HG03060 (cell line): ENCODE measurements around the gene PRKAG1.

Experiments
- ATAC-seq: cut with Tn5 transposase; IDR thresholded peaks from one replicate; pipeline ENCODE4 v1.9.1; 2021; ENCODE audit warnings: low read depth, moderate number of reproducible peaks; ENCODE audit not compliant: unreplicated experiment

The PRKAG1 gene

DNA sequence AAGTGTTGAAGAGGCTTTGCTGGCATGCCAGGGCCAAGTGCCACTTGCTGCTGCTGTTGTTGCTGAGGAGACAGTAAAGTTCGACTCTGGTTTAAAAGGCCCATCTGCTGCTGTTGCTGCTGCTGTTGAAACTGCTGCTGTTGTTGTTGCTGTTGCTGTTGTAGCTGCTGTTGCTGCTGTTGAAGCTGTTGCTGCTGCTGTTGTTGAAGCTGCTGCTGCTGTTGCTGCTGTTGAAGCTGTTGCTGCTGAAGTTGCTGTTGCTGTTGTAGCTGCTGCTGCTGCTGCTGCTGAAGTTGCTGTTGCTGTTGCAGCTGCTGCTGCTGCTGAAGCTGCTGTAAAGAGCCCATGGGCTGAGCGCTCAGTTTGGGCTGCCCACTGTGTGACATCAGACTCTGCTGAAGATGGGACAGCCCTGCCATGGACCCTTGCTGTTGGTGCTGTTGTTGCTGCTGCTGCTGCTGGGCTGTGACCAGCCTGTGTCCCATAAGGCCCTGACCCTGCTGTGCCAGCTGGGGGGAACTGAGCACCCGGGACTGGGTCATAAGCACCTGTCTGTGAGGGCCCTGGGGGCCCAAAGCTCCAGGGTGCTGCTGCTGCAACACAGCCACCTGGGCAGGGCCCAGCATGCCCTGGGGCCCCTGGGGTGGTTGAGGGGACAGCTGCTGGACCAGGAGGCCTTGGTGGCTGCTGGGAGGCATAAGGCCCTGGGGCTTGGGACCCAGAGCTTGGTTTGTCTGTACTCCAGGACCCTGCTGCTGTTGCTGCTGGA lies 14.3 kb upstream of the PRKAG1 start:
- ATAC-seq = no peak

DNA sequence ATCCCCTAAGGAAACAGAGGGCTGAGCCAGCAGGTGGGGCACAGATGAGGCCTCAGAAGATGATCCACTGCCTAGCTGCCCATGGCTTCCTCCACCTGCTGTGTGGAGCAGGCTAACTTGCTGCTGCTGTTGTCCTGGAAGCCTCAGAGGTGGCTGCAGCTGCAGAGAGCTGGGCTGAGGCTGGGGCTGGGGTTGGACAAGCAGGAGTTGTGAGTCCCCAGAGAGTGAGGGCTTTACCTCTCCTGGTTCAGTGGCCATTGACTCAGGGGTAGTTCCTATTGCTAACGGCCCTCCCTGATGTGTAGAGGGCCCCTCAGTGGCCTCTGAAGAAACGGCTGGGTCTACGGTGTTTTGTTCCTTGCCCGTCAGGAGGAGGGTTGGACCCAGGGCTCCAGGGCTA lies 13.7 kb upstream of the PRKAG1 start:
- ATAC-seq = no peak

DNA sequence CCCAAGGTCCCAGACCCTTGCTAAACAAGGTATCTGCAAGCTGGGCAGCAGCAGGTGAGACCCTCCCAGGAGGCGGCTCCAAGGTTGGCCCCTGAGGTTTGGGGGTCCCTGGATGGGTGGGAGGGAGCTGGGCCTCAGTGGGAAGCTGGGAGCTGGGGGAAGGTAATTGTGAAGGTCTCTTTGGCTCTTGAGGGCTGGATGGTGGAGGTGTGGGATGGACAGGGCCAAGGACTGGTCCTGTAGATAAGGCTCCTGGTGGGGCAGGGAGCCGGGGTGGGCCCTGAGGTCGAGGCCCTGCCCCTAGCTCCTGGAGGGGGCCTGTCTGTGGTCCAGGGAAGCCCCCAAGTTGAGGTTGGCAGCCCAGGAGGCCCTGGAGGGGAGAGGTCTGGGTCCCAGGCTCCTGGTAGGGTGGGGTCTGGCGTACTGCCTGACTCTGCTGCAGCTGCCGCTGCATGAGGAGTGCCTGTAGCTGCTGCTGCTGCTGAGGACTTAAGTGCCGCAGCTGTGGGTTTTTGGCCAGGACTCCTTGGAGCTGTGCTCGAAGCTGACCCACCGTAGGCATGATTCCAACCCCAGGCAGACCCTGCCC lies 13.1 kb upstream of the PRKAG1 start:
- ATAC-seq = no peak

DNA sequence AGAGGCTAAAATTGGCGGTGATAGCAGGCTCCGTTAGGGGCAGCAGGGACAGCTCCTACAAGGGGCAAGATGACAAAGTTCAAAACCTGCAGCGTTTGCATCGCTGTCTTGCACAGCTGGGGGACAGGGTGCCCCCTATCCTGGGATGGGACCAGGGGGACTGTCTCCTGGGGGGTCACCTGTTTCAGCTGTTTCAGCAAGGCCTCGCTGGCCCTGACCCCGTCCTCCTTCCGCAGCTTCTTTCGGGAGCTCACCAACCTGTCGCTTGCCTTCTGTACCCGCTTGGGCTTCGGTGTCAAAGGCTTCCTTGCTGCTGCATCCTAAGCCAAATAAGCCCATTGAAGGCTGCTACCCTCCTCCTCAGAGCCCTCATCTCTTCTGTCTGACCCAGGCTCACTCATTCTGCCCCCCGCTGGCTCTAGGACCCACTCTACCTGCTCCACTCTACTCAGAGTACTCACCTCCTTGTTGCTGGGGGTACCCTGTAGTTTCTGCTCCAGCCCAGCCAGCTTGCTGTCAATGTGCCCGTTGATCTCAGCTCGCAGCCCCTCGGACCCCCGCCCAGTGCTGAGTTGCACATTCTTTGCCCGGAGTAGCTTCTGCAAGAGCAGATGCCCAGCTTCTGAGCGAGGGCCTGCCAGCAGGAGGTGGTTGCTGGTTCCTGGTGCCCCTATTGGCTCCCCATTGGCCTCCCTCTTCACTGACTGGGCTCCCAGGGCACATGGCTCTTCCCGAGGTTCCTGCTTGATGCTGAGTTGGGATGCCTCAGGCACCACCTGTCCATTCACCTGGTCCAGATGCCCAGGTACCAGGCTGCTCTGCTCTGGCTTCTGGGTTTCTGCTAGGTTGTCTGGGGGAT lies 12.4 kb upstream of the PRKAG1 start:
- ATAC-seq = no peak

DNA sequence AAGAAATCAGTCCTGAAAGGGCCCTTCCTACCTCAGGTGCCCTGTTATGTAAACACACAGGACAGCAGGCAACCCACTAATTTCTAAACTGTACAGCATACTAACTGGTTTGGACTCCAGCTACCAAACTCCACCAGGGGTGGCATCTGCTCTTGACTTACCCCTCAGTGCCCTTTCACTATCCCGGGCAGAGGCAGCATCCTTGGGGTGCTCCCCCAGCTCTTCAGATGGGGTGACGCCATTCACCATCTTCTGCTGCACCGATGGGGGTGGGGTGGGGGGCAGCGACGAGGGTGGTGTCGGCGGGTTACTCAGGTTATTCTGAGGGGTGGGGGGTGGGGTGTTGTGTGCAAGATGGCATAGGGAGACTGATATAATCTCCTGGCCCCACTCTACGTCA lies 11.5 kb upstream of the PRKAG1 start:
- ATAC-seq = no peak

DNA sequence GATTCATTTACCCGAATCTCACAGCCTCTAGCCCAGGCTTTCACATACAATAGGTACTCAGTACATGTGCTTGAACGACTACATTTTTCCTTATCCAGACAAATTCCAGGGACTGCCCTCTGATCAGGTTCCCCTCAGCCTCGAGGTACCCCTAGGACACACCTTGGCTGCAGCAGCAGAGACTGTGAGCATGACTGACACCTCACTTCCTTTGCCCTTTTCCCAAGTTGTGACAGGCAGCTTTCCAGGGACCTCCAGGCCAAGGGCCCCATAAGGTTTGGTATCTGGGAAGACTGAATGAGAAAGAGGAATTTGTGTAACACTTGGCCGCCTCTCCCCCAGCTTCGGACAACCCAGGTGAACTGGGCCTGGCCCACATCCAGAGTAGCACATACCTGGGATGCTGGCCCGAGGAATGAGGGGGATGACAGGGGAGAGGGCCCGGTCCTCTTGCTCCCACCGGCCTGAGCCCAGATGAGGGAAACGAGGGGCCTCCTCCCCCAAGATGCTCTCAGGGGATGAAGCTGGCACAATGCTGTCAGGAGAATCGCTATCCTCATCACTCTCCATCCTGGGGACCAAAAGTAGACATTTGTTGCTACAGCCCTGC lies 10.2 kb upstream of the PRKAG1 start:
- no peak for ATAC-seq

DNA sequence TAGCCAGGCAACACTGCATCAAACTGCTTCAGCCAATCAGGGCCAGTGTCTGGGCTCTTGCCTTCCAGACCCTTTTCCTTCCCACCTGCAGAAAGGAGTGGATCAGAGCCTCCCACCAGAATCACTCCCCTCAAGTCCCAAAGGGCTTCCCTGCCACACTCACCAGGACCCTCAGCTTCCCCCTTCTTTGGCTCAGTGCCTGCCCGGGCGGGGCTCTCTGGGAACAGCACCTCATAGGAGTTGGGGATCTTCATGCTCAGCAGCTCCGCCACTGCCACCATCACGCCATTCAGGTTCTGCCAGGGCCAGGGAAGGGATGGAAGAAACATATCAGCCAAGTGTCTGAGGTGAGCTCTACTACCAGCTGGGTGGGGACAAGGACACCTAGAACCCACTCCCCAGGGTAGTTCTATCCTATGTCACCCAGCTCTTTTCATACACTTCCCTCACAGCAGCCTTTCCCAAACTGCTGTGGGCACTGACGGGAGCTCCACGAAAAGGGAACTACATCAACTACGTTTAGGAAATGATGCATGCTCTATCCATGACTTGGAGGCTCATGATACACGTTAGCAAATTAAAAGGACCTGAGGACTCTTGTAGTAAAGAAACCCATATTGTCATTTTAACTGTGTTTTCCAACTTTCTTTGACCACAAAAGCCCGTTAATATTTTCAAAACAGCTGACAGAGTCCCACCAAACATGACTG lies 9.4 kb upstream of the PRKAG1 start:
- ATAC-seq = no peak

DNA sequence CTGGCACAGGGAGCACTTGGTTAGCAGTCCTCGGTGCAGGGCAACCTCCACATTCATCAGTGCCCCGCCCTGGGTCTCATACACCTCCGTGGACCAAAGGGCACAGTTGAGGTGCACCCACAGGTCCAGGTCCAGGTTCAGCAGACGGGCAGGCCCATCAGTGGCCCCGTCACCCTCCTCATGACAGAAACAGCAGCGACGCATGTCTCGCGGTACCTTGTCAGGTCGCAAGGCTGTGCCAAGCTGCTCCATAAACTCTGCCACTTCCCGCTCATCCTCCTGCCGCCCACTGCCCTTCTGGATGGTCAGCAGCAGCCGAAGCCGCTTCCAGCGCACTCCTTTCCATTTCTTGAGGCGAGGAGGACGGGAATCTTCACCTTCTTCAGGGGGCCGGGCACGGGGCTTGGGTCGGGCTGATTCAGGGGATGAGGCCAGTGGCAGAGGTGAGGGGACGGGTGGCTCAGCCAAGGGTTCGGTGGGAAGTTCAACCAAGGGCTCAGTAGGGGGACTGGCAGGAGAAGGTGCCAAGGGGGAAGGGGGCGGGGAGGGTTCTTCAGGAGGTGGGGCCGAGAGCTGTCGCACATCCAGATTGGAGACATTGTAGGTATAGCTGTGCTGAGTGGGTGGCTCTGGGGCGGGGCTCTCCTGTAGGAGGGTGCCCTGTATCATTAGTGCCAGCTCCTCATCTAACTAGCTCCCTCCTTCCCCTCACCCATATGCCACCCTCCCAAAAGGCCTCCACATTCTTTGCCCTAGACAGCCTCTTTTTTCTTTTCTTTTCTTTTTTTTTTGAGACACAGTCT lies 8.3 kb upstream of the PRKAG1 start:
- ATAC-seq = no peak

DNA sequence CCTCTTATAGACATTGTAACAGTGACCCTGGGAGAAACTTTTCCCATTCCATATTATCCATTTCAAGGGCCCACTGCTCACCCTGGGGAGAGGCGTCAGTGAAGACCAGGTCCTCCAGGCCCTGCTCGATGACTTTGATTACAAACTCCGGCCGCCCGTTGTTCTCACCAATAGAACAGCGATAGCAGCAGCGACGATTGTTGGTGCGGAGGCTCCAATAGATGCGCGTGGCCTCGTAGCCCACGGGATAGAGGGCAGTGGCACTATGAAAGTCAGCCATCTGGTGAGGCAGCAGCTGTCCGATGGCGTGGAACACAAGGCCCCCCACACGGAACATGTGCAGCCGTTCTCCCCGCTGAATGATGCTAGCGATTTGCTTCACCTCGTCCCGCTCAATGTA lies 7.5 kb upstream of the PRKAG1 start:
- no peak for ATAC-seq

DNA sequence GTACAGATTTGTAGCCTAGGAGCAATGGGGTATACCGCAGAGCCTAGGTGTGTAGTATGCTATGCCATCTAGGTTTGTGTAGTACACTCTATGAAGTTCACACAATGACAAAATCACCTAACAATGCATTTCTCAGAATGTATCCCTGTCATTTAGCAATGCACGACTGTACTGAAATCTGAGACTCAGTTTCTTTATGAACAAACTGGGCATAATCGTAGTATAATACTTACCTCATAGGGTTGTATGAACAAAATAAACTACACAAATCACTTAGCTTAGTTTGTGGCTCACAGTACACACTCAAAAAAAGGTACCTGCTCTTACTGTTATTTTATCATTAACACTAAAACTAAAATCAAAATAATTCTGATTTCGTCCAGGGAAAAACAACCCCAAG lies 6.9 kb upstream of the PRKAG1 start:
- ATAC-seq = no peak

DNA sequence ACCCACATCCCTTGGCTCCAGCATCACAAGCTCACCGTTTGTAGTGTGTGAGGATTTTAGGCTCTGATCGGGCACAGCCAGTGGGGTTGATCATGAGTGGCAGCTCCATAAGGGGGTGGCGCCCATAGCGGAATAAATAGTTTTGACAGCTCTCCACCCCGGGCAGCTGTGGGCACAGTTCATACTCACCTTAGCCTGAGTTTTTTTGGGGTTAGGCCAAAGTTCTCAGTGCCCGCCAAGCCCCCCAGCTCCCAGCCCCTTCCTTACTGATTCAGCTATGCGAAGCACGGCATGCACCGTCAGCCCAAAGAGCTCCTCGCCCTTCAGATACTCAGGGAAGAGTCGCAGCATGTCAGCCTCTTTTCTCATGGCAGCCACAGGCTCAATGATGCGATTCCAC lies 6.0 kb upstream of the PRKAG1 start:
- no peak for ATAC-seq

DNA sequence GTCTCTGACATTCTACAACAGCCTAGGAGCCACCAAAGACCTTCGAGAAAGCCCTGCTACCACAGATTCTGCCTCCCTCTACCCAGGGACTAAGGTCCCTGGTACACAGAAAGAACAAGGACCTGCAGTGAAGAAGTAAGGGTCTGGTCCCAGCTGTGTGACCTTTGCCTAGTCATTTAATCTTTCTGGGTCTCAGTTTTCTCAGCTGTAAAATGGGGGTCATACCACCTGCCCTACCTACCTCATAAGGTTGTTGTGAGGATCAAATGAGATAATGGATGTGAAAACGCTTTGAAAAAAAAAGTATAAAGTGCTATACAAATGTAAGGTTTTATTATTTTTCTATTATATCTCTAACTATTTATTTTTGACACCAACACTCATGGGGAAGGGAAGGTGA lies 5.2 kb upstream of the PRKAG1 start:
- no peak for ATAC-seq

DNA sequence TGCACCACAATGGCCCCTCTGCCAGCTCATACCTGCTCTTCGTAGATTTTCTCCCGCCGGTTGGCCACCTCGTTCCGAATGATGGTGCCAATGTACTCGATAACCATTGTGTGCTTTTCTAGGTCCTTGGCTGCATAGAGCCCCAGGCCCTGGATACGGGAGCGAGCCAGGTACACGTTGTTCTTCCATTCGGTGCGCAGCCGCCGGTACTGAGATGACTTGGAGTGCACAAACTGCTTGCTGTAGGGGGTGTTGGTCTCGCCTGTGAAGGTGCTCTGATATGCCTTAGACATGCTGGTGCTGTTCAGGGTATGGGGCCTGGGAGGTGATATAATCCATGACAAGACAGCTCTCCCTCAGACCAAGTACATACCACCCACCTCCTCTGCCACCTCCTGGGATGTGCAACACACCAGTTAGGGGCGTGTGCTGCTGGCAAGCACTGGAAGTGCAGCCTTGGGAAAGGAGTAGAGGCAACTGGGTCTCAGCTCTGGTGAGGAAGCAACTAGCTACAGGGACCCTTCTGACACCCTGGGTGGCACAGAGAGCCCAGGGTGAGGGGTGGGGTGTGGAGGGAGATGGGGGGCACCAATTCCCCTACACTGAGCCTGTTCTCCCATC lies 4.1 kb upstream of the PRKAG1 start:
- ATAC-seq = no peak

DNA sequence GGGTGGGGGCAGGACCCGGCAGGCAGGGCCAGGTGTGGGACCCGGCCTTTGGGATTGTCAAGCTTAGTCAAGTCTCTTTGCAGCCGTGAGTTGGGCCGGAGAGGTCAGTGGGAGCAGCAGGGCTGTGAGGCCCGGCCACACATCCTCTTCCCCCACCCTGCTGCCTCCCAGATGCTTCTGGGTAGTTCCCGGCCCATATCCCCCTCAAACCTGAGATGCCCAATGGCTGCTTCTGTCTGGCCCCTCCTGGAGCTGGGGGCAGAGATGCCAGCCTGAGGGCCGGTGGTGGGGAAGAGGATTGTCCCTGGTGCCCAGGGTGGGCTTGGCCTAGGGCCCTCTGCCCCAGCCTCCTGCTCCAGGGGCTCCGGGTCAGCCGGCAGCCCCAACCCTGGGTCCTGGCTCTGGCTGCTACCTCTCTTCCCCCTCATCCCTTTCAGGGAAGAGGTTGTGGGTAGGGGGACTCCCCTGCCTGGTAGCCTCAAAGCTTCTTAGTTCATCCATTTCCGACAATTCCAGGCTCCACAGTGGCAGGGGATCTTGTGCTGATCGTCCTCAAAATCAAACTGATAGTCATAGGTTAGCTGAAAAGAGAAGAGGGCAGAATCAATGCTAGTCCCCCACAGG lies 2.8 kb upstream of the PRKAG1 start:
- no peak for ATAC-seq

DNA sequence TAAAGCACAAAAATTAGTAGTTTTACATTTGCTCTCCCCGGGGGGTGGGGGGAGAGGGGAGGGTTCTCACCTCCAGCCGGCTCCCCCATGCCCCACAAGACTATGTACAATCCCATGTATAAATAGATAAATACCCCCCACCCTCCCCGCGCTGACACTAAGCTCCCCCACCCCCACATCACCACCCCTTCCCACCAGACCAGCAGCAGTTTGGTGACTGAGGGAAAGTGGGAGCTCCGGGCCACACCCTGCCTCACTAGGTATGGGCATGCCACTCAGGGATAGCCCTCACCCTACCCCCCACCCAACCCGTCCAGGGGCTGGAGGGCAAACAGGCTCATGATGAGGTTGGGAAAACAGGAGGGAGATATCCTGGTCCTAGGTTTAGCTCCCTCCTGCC lies 1.9 kb upstream of the PRKAG1 start:
- ATAC-seq = no peak

DNA sequence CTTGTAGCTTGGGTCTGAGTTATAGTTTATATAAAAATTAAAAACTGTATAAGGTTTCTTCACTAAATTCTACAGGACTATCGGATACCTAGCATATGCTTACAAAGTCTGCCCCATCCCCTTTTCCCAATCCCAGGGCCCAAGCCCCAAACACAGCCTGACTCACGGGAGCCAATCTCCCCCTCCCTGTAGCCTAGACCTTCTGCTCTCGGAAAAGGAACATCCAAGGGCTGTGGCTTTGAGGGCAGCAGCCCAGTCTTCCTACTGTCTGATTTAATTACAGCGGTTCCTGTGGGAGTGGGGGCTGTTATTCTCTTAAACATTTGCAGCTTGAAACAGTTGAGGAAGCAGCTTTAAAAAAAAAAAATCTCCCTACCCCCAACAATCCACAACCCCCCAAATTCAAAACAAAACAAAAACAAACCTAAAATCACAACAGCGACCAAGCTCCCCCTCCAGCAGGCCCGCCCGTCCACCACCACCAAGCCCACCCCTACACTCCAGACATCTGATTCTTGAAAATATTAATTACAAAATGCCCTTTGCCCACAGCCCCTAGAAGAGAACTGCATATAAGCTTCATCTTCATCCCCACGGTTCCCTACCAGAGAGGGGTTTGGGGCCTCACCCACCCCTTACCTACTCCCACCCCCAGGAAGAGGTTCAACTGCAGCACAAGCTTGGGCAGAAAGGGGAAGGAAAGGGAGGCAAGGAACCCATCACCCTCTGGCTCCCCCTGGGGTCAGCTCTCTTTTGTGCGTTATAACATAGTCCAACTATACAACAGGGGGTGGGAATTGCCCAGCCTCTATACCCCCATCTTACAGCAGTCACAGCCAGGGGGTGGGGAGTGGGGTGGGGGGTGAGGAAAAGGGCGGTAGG lies 1.1 kb upstream of the PRKAG1 start:
- no peak for ATAC-seq

DNA sequence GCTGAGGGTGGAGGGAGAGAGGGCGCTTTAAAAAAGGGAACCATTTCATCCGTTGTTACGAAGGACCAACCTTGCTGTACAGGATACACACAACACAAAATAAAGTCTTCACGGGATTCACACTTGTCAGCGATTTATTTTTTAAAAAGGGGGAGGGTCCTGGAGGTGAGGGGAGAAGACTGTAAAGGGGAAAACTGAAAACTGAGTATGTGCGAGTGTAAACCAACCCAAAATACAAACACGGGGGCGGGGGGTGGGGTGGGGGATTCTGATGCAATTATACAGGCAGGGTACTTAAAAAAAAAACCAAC lies 499 bp upstream of the PRKAG1 start:
- ATAC-seq = no peak

DNA sequence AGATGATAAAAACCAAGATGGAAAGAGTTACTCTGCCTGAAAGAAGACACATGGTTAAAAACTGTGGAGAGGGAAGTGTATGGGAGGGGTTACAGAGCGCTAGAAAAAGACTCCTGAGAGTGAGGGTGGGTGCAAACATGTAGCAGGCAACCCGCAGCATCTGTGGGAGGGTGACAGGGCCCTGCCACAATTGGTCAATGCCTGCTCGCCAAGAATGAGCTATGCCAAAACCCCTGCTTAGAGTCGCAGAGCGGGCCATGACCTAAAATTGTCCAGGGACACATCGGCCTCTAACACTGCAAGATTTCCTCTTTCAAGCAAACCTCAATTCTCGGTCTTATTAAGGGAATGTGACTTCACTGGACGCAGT lies 700 bp downstream of the PRKAG1 start:
- no peak for ATAC-seq
